A549 treated with CORT108297 at 1 μM for 4 hours (cell line): ENCODE measurements around the gene CCDC51. TPM values are rescaled to one million over a fixed set of nuclear protein-coding genes. Genes with fewer than 3 reads are reported as not detected.

Experiments used
- total RNA-seq: library from RNA; stranded (reverse); fragments of 200-300 nt; extraction: Qiagen RNA extraction; gene quantifications from 5 replicates; pipeline ENCODE4 v1.2.3, GENCODE V29; 2022

CCDC51 gene
- total RNA-seq: 25.0 to 29.1 TPM (median 27.4 TPM) in 5 replicates

GRCh38 chr3:48439820-48440589, at the start of gene CCDC51, which contains the start of gene TMA7:
Gene CCDC51, minus strand, starts transcription at chr3:48440119. Its CDS starts 4,991 bp downstream, at chr3:48435128.
Gene TMA7, plus strand, starts transcription at chr3:48440257. Its CDS starts 40 bp downstream, at chr3:48440297.

GRCh38 chr3:48446425-48447193, 6.7 kb upstream of the CCDC51 start, which contains the start of gene ATRIP:
Gene ATRIP, plus strand, starts transcription at chr3:48446737. Its CDS starts 109 bp downstream, at chr3:48446846.

DNA sequence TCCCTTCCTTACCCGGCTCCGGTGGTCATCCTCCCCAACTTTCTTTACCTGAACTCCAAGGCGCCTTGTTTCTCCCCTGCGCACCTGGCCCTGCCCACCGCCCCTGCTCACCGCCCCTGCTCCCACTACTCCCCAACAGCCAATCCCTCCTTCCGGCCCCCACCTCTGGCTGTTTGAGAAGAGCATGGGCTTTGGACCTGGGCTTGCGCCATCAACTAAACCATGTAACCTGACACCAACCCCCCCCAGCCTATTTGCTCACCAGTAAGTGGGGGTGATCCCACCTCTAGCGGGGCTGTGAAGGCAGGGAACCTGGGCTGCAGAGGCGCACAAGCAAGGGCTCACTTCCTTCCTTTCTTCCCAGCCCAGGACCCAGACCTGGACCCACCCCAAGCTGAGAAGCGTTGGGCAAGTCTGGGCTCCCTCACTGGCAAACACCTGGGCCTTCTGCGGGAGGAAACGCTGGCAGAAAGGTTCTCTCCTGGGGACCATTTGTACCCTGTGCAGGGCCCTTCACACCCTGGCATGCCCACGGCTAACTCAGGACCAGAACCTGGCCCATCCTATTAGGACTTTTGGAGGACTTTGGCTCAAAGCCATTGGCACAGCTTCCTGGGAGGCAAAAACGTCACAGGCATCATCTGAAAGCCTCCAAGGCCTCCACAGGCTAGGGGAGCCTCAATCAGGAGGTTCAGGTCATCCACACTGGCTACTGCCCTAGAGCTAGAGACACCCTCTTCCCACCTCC, 9.8 kb downstream of the CCDC51 start, which contains the start of gene PLXNB1:
PLXNB1 (minus strand) TSS at position 127 of the 748 bp plus-strand sequence. CDS start 5,475 bp downstream, outside the sequence.

Other genes with a start within 250 kb of the CCDC51 start
- gene CAMP, start 216.6 kb downstream of the CCDC51 start, total RNA-seq: 0.14 TPM in 1 of 5 replicates, not detected in the others
- 2.3 to 3.1 TPM (median 2.5 TPM) in 5 replicates for gene ZNF589, start 199.0 kb downstream of the CCDC51 start, total RNA-seq
- gene NME6, start 138.8 kb downstream of the CCDC51 start, total RNA-seq: 21.9 to 27.8 TPM (median 24.1 TPM) in 5 replicates
- gene SPINK8, start 106.5 kb downstream of the CCDC51 start, total RNA-seq: not detected in 5 replicates
- not detected in 5 replicates for gene FBXW12, start 67.9 kb downstream of the CCDC51 start, total RNA-seq
- 13.4 to 17.7 TPM (median 15.7 TPM) in 5 replicates for gene PLXNB1, start 10.0 kb downstream of the CCDC51 start, total RNA-seq
- gene TMA7, start 138 bp upstream of the CCDC51 start, total RNA-seq: 266 to 389 TPM (median 282 TPM) in 5 replicates
- 8.3 to 9.6 TPM (median 9.4 TPM) in 5 replicates for gene ATRIP, start 6.6 kb upstream of the CCDC51 start, total RNA-seq
- 101 to 139 TPM (median 129 TPM) in 5 replicates for gene SHISA5, start 64.1 kb upstream of the CCDC51 start, total RNA-seq
- 12.6 to 17.6 TPM (median 12.8 TPM) in 5 replicates for gene PFKFB4, start 116.7 kb upstream of the CCDC51 start, total RNA-seq
- gene UCN2, start 123.7 kb upstream of the CCDC51 start, total RNA-seq: 6.9 to 11.3 TPM (median 9.7 TPM) in 5 replicates
- 143 to 232 TPM (median 208 TPM) in 5 replicates for gene COL7A1, start 155.2 kb upstream of the CCDC51 start, total RNA-seq
- gene UQCRC1, start 169.5 kb upstream of the CCDC51 start, total RNA-seq: 169 to 188 TPM (median 181 TPM) in 5 replicates
- not detected in 5 replicates for gene TMEM89, start 181.7 kb upstream of the CCDC51 start, total RNA-seq
- 14.6 to 21.2 TPM (median 18.6 TPM) in 5 replicates for gene SLC26A6, start 195.3 kb upstream of the CCDC51 start, total RNA-seq
- gene CELSR3, start 222.8 kb upstream of the CCDC51 start, total RNA-seq: 3.2 to 5.9 TPM (median 4.7 TPM) in 5 replicates
- 6.9 to 11.7 TPM (median 9.9 TPM) in 5 replicates for gene NCKIPSD, start 245.8 kb upstream of the CCDC51 start, total RNA-seq